ENCODE measurements around the gene ZNRF1. TPM values are rescaled to one million over a fixed set of nuclear protein-coding genes. Genes with fewer than 3 reads are reported as not detected.

ZNRF1 gene
- total RNA-seq, 1 experiment from 2014 or later, result 48.2 TPM

DNA sequence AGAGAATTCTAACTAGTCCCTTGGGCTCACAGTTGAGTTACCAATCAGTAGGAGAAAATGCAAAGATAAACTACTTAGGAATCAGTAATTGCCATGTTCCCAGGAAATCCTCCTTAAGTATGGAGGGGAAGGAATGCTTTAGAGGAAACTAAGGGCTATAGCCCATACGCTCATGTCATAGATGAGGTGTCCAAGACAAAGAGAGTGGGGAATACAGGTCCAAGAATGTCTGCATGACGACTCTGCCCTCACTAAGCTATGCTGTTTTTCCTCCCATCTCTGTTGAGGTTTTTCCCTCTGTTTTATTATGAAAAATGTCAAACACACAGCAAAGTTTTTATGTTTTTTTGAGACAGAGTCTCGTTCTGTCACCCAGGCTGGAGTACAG lies 101.8 kb downstream of the ZNRF1 start:
- Histone ChIP-seq H3K4me2 (ENCODE audit: low read length) (no peak overlapping the region), H3K27ac (ENCODE audit: low read depth, low read length) (no peak overlapping the region), H3K9ac (ENCODE audit: low read length) (no peak overlapping the region), H3K9me3 (ENCODE audit: control insufficient read depth in 1 of 2, insufficient read depth in 1 of 2, low read depth in 1 of 2, low read length in 2 of 2) (no peaks in the 10 kb centered on the region), H3K27me3 (ENCODE audit: insufficient read depth, low read length) (no peaks in the 10 kb centered on the region), H2AFZ (ENCODE audit: low read depth, low read length, poor library complexity, severe bottlenecking) (no peak overlapping the region), H3K4me1 (ENCODE audit: control insufficient read depth in 1 of 2, insufficient read depth in 2 of 2, low read length in 2 of 2) (peaks cover 35 to 41% of the 10 kb centered on the region in 2 experiments), H3K4me3 (replicated peaks in 1 of 2; ENCODE audit: low read depth in 1 of 2, low read length in 2 of 2) (no peak overlapping the region), H3K79me2 (ENCODE audit: insufficient read depth, low read length) (peaks cover 3% of the 10 kb centered on the region; the same call in 1 of the 2 replicates), H3K36me3 (ENCODE audit: control insufficient read depth in 1 of 2, insufficient read depth in 2 of 2, low read length in 2 of 2) (no peaks in the 10 kb centered on the region), H4K20me1 (ENCODE audit: insufficient read depth) (no peaks in the 10 kb centered on the region), H3K9me2 (ENCODE audit: insufficient read depth) (no peaks in the 10 kb centered on the region)
- CTCF ChIA-PET, result no interaction called here
- DNase-seq (ENCODE audit: low read depth, low spot score), result no peak
- ATAC-seq, result no peak
- intact Hi-C loops (cut with micrococcal nuclease), result no loop called here
- RAD21 ChIA-PET (ENCODE audit: low non-redundant PET in 1 of 2, low total read pairs in 2 of 2, uncharacterized antibody in 2 of 2, unreplicated experiment in 2 of 2), result no interaction called here
- TF ChIP-seq POLR2AphosphoS5 (IDR thresholded peaks at IDR 0.05; ENCODE audit: low read depth, low read length) (no peak), EZH2 (IDR thresholded peaks at IDR 0.05) (no peak), SRF (IDR thresholded peaks at IDR 0.05; ENCODE audit: low read depth) (no peak), JUND (IDR thresholded peaks at IDR 0.05) (no peak)
- TF ChIP-seq, protein P1, sequence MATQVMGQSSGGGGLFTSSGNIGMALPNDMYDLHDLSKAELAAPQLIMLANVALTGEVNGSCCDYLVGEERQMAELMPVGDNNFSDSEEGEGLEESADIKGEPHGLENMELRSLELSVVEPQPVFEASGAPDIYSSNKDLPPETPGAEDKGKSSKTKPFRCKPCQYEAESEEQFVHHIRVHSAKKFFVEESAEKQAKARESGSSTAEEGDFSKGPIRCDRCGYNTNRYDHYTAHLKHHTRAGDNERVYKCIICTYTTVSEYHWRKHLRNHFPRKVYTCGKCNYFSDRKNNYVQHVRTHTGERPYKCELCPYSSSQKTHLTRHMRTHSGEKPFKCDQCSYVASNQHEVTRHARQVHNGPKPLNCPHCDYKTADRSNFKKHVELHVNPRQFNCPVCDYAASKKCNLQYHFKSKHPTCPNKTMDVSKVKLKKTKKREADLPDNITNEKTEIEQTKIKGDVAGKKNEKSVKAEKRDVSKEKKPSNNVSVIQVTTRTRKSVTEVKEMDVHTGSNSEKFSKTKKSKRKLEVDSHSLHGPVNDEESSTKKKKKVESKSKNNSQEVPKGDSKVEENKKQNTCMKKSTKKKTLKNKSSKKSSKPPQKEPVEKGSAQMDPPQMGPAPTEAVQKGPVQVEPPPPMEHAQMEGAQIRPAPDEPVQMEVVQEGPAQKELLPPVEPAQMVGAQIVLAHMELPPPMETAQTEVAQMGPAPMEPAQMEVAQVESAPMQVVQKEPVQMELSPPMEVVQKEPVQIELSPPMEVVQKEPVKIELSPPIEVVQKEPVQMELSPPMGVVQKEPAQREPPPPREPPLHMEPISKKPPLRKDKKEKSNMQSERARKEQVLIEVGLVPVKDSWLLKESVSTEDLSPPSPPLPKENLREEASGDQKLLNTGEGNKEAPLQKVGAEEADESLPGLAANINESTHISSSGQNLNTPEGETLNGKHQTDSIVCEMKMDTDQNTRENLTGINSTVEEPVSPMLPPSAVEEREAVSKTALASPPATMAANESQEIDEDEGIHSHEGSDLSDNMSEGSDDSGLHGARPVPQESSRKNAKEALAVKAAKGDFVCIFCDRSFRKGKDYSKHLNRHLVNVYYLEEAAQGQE (IDR thresholded peaks at IDR 0.05; ENCODE audit: low read depth), result no peak
- TF ChIP-seq, protein P2, sequence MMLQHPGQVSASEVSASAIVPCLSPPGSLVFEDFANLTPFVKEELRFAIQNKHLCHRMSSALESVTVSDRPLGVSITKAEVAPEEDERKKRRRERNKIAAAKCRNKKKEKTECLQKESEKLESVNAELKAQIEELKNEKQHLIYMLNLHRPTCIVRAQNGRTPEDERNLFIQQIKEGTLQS (IDR thresholded peaks at IDR 0.05), result no peak
- no TSS peak for BruUV-seq (replicated peaks)
- POLR2A ChIA-PET, result no interaction called here

DNA sequence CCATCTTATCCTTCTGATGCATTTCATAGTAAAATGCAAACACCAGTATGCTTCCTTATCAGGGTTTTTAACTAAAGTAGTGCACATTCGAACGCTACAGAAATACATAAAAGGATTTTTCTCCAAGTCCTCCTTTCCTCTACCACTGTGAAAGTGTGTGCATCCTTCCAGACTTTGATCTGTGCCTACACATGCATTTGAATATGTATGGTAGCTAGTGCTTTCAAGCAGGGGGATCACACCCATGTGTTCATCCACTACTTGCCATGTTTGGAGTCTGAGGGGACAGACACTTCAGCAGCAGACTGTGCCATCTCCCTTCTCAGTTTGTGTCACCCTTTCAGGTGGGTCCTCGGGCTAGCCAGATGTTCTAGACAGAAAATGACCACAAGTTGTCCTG lies 102.8 kb downstream of the ZNRF1 start:
- POLR2A ChIA-PET, result no interaction called here
- Histone ChIP-seq H3K9me2 (ENCODE audit: insufficient read depth) (no peaks in the 10 kb centered on the region), H3K27me3 (ENCODE audit: insufficient read depth, low read length) (no peaks in the 10 kb centered on the region), H3K9me3 (ENCODE audit: control insufficient read depth in 1 of 2, insufficient read depth in 1 of 2, low read depth in 1 of 2, low read length in 2 of 2) (no peaks in the 10 kb centered on the region), H3K79me2 (ENCODE audit: insufficient read depth, low read length) (peaks cover 3% of the 10 kb centered on the region; the same call in 1 of the 2 replicates), H3K4me3 (replicated peaks in 1 of 2; ENCODE audit: low read depth in 1 of 2, low read length in 2 of 2) (no peak overlapping the region), H3K4me2 (ENCODE audit: low read length) (no peak overlapping the region), H3K27ac (ENCODE audit: low read depth, low read length) (no peak overlapping the region), H4K20me1 (ENCODE audit: insufficient read depth) (no peaks in the 10 kb centered on the region), H3K9ac (ENCODE audit: low read length) (no peak overlapping the region), H3K36me3 (ENCODE audit: control insufficient read depth in 1 of 2, insufficient read depth in 2 of 2, low read length in 2 of 2) (peaks cover 0 to 5% of the 10 kb centered on the region in 2 experiments; a peak in 1 of 4 replicates), H3K4me1 (ENCODE audit: control insufficient read depth in 1 of 2, insufficient read depth in 2 of 2, low read length in 2 of 2) (peaks cover 25 to 31% of the 10 kb centered on the region in 2 experiments), H2AFZ (ENCODE audit: low read depth, low read length, poor library complexity, severe bottlenecking) (no peak overlapping the region)
- intact Hi-C loops (cut with micrococcal nuclease), result no loop called here
- CTCF ChIA-PET, result no interaction called here
- ATAC-seq (no peak), DNase-seq (ENCODE audit: low read depth, low spot score) (no peak)
- RAD21 ChIA-PET (ENCODE audit: low non-redundant PET in 1 of 2, low total read pairs in 2 of 2, uncharacterized antibody in 2 of 2, unreplicated experiment in 2 of 2), result no interaction called here
- no TSS peak for BruUV-seq (replicated peaks)
- TF ChIP-seq SIN3A (IDR thresholded peaks at IDR 0.05; ENCODE audit: low read depth), result no peak
- TF ChIP-seq SP1 (IDR thresholded peaks at IDR 0.05; ENCODE audit: low read depth), result no peak
